Activated CD4-positive, alpha-beta T cell treated with anti-CD3 and anti-CD28 coated beads, Interleukin-2, amount 50 U/mL, for 1 hour (primary cell): ENCODE measurements around the gene MICU1.
A peak's percentile ranks its signal among the peaks of the same experiment; 100 is the strongest.
"Not testable (repeated sequence)": the region's sequence is repeated elsewhere in the genome, so short reads cannot be mapped to it uniquely, and the experiment has no call there.

Source experiments
- DNase-seq: peaks from one replicate; pipeline ENCODE4 v3.0.0-alpha.2; 2020

The MICU1 gene

DNA sequence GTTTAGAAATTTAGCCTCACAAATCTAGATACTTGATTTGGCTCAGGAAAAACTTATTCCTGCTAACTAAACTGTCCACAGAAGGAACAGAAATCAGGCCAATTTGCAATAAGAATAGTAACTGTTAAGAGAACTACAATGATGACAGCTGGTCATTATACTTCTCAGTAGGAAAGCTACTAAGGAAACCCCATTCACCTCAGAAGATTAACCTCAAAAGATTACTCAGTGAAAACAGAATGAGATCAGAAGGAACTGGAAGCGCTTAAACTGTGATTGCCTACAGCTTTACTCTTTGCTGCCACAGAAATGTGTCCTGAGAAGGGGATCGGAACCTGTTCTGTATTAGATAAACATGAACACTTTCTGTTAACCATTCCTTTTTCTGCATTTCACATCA lies 246.8 kb downstream of the MICU1 start:
- DNase-seq = no peak

DNA sequence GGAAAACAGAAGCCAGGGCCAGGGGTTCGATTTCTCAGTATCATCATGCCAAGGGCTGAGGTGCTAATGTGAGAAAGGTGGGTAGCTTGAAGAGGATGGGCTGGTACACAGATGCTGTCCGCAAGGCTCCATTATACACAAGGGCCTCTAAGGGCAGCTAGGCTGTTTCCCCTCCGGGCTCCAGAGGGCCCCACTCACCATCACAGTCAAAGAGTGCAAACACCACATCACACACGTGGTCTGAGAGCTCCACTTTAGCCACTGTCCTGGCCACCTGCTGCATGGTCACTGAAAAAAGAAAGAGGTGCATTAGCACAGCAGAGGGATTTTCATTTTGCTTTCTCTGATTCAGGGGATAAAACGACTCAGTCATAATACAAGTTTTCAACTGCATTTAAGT lies 250.3 kb downstream of the MICU1 start:
- no peak for DNase-seq

DNA sequence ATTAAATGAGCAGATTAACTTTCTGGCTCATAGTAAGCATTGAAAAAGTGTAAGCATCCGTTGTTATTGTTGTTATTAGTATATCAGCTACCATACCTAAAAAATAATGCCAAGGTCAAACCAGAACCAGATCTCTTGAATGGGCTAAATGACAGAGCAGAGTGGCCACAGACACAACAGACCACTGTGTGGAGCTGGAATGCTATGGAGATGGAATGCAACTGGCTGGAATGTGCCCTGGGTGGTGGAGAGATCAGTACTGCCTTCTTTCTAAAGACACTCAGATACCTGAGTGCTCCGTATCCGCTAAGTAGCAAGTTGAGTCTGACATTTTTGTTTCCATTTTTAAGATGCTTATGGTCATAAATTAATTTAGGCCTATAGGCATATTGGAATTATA lies 250.7 kb downstream of the MICU1 start:
- no peak for DNase-seq

DNA sequence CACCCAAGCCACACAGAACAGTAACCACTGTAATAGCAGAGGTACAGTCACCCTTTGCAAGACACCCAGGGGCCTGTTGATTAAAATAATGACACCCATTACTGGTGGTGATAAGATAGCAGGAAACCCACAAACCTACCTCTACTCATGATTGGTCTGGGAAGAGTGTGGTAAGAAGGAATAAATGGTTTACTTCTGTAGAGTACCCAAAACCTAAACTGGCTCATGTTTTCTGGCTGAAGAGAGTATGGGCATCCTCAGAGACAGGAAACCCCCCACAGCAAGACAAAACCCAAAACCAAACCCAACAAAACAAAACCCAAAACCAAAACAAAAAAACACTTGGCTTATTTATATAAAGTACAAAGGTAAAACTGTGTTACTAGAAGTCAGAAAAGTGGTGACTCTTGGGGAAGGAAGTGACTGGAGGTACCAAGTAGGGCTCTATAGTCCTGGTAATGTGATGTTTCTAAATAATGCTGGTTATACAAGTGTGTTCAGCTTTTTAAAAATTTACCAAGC lies 255.6 kb downstream of the MICU1 start:
- DNase-seq = no peak

DNA sequence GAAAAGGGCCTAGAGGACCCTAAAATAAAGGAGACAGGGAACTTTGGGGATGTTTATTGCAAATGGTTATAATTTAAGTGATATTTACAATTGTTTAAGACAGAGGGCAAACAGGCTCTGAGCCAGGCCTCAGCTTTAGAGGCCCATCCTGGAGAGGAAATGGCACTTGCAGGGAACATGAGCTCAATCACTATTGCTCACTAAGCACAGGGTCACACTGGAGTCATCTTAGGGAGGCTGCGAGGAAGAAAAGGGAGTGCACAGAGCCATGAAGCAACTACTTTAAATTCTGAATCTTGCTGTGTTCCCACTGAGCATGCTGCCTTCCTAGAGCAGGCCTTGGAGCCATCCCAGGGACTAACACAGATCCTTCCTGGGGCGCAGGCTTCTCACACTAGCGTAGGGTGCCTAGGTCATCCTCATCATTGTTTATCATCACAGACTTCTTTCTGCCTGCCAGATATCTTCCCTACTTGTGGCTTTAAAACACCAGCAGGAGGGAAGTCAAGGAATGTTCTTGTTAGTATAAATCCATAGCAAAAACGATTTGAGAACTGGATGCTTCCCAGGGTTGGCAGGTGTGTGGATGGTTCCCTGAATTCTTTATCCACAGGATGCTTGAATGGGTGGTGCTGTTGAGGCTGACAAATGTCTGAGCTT lies 258.4 kb downstream of the MICU1 start:
- no peak for DNase-seq

DNA sequence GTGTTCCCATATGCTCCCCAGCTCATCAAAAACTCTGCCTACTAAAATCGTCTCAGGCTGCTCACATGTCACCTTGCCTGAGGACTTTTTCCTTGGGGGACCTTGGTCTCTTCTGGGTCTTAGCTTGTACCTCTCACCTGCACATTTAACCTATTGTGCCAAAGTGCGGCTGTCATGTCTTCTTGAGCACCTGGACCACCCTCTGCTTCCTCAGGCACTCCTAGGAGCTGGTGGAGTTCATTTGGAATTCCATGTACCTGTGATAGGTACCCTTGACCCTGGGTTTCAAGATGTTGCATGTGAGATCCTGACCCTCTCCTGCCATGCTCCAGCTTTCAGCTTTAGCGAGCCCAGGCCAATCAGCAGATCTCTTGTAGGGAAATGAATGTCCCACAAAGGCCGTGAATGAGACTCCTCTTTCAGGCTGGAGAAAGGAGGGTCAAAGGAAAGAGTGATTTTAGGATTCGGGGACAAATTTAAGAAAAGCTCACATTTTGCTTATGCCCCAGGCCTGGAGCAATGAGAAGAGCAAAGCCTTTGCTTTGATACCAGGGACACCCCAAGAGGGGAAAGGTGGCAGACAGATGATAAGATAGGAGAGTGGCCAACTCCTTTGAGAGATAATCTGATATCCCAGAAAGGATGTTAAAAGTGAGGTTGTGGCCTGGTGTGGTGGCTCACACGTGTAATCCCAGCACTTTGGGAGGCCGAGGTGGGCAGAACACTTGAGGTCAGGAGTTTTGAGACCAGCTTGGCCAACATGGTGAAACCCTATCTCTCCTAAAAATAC lies 260.6 kb downstream of the MICU1 start:
- DNase-seq = no peak

DNA sequence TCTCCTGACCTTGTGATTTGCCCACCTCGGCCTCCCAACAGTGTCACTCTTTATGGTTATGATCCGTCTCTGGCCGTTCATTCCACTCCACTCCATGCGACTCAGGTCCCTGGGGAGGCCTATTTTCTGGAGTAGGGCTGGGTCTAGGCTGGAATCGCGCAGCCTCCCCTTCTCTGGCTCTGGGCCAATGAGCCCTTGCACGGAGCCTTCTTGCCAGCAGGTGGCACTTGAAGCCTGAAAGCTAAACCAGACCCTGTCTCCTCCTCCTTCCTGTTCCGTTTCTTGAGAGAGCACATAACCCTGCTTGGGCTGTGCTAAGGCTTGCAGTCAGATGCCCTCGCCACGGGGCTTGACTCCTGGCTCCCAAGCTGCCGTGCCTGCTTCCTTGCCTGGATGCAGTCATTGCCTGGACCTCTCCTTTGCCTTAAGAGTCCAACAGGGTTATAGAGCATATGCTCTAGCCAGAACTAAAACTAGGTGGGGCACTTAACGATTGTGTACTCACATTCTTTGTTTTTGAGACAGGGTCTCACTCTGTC lies 261.6 kb downstream of the MICU1 start:
- DNase-seq = peak; percentile 86

DNA sequence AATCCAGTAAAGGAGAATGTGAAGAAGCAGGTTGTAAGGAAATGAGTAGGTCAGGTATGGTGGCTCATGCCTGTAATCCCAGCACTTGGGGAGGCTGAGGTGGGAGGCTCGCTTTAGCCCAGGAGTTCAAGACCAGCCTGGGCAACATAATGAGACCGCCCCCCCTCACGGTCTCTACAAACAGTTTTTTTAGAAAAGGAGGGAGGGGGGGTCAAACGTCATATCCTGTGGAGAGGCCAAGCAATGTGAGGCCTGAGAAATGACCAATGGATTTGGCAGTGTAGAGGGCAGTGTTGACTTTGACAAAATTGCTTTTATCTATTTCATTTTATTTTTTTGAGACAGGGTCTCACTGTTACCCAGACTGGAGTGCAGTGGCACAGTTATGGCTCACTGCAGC lies 268.9 kb downstream of the MICU1 start:
- no peak for DNase-seq

DNA sequence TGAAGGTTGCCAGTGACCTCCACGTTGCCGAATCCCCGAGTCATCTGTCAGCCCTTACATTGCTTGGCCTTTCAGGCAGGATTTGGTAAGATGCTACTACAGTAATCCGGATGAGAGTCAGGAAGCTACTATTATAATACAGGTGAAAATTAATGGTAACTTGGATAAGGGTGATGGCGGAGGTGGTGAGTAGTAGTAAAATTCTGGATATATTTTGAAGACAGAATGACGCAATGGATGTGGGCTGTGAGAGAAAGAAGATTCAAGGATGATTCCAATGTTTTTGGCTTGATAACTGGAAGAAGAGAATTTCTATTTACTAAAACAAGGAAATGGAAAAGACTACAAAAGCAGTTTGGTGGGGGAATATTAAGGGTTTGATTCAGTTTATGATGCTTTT lies 269.8 kb downstream of the MICU1 start:
- no peak for DNase-seq

DNA sequence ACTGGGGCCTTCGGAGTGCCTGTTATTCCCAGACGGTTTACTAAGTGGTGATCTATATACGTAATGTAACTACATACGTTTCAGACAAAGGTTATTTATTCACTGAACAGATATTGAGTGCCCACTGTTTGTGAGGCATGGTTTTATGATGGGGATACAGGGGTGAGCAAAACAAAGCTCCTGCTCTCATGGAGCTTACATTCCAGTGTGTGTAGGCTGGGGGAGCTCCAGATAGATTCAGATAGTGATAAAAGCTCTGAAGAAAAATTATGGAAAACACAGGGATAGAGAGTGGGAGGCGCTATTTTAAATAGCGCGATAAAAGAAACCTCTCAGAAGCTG lies 270.7 kb downstream of the MICU1 start:
- no peak for DNase-seq

DNA sequence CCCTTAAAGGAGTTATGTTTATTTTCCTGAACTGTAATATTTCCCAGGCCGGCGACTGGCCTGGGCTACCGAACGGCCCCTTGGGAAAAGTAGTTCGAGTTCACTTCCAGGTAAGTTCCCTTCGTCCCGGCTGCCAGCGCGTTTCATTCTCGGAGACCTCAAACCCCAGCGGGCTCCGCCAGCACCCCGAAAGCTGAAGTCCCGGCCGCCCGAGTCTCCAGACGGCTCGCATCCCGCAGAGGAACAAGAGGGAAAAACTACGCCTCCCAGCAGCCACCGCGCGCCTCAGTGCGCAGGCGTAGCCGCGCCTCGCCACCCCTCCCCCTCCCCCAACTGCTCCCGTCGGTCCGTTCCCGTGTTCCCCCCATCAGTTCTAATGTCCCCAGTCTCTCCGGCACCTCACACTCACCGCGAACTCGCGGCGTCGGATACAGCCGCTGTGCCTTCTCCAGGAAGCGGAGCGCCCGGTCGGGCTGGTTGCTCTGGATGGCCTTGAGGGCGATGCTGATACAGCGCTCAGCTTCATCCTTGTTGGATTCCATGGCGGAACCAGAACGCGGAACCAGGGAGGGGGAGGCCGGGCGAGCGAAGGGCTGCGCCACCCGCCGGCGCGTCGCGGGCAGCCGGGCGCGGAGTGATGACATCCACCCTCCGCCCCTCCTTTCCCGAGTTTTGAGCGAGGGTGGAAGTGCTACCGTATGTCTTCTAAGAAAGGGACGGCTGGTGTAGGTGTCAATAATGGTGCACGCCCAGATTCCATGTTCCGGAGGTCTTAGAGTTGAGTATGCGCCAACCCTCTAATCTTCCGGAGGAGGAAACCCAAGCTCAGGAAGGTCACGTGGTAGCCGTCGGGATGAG lies 271.3 kb downstream of the MICU1 start, which contains the start of gene DNAJB12:
DNAJB12 (minus strand) TSS at position 564 of the 858 bp plus-strand sequence; CDS start at position 542, 22 bp downstream.
- DNase-seq = peak; percentile 87

DNA sequence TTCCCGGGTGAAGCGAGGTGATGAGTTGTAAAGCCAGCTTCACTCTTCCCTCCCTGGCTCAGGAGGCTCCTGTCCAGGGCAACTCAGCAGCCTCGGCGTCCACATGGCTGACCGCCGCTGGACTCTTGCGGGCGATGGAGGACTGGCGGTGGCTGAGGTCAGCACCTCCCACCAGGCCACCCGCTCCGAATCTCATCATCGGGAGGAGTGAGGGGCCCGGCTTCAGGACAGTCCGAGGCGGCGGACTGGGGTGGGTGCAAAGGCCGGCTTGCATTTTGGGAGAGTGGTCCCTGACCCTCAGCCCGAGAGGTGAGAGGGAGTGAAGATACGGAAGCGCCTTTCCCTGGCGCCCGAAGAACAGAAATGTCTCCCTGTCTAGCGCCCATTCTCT lies 271.9 kb downstream of the MICU1 start:
- no peak for DNase-seq

DNA sequence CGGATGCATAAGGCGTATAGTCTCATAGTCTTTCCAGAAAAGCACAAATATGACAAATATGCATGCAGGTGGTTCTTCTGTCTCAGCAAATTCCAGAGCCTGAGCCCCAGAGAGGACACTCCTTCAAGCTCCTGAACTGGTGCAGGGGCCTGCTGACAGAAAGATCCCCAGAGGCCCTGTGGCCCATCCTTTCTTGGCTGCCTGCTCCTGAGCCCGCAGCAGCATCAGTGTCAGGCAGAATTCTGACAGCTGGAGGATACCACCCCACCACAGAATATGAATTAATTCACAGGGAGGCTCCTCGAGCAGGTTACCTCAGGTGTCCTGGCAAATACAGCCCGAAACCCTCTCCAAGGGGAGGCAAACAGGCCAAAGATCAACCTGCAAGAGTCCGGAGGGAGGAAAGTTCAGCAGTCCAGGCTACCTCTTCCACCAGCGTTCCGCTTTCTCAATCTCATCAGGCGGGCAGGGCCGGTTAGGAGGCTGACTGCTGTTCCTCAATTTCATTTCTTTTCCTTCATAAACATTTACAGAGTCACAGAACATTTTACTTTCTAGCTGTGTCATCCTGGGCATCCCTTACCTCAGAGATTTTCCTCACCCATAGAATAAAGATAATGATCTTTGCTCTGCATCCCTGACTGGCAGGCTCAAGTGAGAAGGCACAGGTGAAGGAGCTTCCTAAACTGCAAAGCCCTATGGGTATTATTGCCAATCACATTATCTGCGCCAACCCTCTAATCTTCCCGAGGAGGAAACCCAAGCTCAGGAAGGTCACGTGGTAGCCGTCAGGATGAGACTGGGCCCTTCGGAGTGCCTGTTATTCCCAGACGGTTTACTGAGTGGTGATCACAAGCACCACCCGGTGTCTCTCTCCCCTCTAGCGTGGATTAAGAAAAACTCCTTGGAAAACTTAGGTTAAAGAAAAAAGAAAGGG lies 272.6 kb downstream of the MICU1 start:
- no peak for DNase-seq

DNA sequence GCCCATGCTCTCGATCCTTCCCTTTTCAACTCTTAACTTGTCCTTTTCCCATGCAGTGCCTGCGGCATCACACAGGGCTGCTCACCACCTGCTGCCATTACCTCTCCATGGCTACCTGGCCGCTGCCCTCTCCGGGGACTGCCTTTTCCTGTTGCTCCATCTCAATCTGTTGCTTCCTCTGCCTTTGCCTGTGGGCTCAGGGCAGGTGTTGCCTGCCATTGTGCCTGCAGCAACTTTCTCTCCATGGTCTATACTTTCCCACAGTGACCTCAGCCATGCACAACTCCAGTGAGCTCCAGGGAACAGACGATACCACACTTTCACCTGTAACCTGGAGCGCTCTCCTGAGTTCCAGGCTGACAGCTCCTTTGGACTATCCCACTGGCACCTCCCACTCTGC lies 274.4 kb downstream of the MICU1 start:
- no peak for DNase-seq

DNA sequence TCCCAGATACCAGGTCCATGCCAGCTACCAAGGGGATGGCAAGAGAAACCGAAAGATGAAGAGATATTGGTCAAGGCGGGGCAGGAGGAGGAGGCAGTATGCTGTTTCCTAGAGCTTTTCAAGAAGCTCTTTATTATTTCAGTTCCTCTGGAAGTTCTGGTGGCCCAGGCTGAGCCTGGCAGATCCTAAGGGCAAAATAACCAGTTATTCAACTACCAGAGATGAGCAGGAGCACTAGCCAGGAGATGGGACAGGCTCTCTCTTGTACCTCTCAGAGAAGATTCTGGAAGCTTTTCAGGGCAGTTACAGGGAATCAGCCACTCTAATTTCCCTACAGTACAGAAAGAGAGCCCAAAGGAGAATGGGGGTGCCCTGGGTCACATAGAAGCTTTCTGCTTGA lies 276.4 kb downstream of the MICU1 start:
- DNase-seq = no peak

DNA sequence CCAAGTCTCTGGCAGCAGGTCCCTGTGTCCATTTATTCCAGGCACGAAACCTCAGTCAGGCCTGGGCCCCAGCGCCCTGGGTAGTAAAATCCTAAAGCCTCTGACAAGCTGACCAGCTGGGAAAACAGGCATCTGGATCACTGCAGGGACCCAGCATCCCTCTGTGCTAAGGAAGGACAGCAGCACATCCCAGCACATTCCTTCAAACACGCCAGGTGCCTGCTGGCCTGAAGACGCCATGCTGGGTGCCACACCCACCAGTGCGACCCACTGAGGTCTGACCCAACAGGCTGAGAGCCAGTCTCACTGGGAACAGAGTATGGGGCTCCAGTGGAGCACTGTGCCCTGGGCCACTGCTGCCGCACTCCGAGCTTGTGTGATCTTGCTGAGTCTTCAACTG lies 277.6 kb downstream of the MICU1 start:
- no peak for DNase-seq

DNA sequence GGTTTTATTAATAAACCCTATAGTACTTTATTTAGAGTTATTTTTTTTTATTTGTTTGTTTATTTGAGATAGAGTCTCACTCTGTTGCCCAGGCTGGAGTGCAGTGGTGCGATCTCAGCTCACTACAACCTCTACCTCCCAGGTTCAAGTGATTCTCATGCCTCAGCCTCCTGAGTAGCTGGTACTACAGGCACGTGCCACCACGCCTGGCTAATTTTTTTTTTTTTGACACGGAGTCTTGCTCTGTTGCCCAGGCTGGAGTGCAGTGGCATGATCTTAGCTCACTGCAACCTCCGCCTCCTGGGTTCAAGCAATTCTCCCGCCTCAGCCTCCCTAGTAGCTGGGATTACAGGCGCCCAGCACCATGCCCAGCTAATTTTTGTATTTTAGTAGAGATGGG lies 279.8 kb downstream of the MICU1 start:
- DNase-seq = not testable (repeated sequence)

DNA sequence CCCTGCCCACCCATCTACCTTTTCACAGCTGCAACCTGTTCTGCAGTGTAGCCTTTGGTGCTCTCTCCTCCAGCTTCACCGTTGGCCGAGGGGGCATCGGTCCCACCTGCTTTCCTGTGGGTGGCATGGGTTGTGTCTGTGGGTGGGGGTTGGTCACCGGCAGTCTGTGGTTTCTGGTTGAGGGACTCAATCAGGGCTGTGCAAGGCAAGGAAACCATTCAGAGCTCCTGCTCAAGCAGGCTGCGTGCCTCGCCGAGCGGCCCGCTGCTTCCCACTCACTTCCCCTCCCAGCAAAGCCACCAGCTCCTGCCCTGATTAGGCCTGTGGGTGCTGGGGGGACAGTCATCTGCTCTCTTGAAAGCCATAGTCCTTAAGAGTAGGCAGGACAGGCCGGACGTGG lies 280.9 kb downstream of the MICU1 start:
- no peak for DNase-seq

DNA sequence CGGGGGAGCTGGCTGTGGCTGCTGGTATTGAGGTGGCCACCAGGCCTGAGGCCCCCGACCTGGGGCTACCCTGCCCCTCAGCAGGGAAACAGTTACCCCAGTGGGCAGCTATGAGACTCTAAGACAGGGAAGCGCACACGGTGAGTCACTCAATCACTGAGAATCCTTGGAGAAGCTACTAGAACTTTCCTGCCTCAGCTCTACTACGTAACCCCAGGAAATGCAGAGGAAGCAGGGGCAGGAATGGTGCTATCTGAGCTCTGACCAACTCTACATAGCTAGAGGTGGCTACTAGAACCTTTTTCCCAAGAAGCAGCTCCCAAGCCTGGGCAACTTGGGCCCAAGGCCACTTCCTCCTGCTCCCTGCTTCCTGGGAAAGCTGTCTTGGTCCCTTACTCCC lies 283.0 kb downstream of the MICU1 start:
- DNase-seq = no peak

DNA sequence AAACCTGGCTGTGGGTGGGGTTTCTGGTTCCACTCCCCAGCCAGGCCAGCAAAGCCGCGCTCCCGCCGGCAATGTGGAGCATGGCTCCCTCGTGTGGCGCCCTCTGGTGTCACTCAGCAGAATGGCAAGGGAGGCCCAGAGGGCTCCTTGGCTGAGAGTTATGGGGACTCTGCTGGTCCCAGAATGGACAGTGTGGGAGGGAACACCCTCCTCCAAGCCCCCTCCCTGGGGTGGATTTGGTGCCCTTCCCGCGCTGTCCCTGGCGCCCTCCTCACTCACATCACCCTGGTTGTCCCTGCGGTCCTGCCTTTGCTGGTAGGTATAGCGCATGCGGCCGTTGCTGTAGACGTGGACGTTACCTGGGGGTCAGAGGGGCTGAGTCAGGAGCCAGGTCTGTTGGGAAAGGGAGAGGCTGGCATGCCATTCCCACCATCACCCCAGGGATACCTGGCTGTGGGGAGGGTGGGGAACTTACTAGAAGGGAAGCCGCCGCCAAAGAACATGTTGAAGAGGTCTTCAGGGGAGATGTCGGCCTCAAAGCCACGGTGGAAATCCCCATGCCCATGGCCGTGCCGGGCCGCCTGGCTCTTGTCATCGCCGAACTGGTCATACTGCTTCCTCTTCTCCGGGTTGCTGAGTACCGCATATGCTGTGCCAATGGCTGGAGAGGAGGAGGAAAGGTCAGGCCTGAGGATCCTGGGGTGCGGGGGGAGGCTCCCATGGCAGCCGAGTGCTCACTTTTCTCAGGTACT lies 285.2 kb downstream of the MICU1 start:
- peak; percentile 78 for DNase-seq

DNA sequence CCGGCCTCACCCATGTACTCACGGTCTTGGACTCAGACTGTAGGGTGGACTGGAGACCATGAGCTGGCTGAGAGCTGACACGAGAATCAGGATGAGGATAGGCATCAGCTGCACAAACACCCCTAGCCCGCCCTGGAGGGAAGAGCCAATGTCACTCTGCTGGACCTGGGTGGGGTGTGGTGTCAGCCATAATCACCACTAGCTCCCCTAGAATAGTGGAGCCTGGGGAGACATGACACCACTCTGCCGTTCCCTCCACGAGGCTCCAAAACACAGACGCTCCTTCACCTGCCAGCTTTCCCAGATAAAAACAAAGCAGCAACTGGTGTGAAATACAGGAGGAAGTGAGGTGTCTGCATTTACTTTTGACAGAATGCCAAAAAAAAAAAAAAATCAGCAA lies 287.7 kb downstream of the MICU1 start:
- no peak for DNase-seq
